Lung microvascular endothelial cell (primary cell): ENCODE data around the gene NDUFS7. TPM values are rescaled to one million over a fixed set of nuclear protein-coding genes. Genes with fewer than 3 reads are reported as not detected.
A peak's percentile ranks its signal among the peaks of the same experiment; 100 is the strongest.

Experiments used
- DNase-seq, 2 donors: peaks; one replicate each; pipeline versions ENCODE4 v3.0.0 to v3.0.0-alpha.2; 2010; ENCODE audit warnings: low read depth in 2 of 2
- total RNA-seq: library from RNA; depleted of rRNA; stranded (reverse); fragments of >200 nt; gene quantifications from 2 replicates; pipeline ENCODE4 v1.2.1, GENCODE V29; 2014

The NDUFS7 gene
- total RNA-seq, 1 donor from 2014 or later: 110 TPM

DNA sequence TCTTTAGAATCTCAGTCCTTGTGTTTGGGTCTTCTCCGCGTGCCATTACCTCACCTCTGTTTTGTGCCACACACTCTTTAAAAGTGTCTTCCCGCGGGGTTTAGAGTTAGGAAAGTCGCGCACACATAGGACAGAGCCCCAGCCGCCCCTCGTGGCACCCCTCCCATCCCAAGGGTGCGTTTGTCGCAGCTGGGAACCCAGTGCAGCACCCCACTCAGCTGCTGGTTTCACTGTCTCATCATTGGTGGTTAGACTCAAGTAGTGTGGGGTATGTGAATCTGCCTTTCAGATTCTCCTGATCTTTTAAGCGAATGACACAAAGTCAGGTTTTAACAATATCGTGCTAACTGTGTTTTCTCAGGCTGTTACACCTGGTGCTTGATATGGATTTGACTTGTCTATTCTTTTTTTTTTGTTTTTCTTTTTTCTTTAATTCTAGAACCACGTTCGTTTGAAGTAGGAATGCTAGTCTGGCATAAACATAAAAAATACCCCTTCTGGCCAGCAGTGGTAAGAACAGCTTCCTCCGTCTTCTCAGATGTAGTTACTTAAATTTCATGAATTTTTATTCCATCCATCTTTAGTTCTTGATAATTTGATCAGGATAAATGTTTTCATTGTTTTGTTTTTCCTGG lies 19.5 kb upstream of the NDUFS7 start:
- no peak for DNase-seq

DNA sequence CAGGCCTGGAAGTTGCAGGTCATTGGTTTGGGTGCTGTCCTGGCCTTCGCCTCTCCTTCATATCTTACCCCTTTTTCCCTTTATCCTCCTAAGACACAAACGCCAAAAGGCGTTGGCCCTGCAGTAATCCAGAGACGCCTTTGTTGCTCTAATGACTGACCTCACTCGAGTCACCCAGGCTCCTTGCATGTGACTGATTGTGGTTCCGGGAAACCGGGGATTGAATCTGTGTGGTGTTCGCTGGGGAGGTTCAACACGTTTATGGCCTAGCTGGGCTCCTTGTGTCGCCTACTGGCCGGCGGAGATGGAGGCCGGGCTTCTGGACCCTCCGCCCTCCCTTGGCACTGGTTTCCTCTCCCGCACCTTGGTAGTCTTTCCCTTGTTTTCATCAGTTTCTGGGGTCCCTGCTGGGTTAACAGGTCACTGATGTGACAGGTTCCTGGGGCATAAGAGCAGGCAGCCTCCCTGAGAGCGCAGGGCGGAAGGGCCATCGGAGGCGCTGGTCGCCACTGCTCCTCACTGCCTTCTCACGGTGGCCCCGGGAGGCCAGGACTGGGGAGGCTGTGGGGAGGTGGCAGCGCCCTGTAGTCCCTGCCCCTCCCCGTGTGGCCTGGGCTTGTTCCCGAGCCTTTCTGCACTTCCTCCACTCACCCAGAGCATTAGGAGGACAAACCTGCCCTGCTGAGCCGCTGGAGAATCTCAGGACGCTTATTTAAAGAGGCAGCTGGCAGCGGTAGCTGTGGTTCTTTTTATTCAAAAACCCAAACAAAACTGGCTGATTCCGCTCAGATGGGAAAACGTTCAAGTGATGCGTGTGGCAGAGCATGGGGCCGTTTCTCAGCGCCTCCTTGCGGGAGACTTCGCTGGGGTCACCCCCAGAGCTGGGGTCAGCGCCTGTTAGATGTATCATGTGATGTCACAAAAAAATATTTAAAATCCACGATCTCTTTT lies 18.1 kb upstream of the NDUFS7 start:
- no peak for DNase-seq

DNA sequence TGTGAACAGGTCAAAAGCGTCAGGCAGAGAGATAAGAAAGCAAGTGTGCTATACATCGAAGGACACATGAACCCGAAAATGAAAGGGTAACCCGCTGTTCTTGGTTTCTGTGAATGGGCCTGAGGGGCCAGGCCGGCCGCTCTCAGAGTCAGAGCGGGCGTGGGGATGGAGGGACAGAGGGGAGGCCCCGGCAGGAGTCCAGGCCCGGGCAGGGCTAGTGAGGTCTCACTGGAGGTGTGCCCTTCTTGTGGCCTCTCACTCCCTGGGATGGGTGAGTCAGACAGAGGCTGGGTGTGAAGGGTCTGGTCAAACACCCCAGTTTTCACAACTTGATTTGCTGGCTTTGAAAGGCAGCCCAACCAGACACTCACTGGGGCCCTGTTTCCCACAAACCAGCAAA lies 17.4 kb upstream of the NDUFS7 start:
- no peak for DNase-seq

DNA sequence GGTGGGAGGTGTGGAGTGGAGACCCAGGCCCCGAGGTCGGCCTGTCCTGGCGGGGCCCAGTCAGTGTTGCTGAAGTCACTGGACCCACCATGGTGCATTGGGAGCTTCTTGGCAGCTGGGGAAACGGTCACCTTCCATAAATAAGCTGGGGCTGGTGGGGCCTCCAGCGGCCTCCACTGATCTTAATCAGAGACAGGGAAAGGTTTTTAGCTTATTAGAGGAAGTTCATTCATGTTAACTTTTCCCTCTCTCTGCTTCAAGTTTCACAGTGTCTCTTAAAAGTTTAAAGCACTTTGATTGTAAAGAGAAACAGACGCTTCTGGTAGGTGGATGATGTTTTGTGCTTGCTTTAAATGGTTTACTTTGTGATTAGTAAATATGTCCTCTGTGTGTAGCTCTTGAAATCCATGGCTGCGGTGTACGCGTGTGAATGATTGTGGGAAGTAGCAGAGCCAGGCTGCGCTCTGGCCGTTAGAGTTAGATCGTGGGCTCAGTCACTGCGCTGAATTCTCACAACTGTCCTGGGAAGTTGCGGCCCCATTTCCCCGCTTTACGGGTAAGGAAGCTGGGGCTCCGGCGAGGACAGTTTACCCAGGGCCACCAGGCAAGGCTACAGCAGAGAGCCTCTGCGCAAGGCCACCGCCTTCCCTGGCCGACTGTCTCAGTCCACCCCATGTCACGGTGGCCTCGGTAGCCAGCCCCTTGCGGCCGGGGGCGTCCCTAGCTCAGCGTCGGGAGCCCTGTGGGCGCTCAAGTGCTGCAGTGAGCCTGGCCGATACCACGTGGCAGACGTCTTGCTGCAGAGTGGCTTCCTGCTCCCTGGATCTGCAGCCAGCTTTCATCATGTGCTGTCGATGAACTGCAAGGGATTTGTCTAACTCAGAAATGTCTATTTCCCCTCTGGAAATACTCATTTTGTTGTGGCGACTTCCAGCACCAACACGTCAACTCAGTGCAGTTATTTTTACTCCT lies 16.5 kb upstream of the NDUFS7 start:
- DNase-seq: no peak

DNA sequence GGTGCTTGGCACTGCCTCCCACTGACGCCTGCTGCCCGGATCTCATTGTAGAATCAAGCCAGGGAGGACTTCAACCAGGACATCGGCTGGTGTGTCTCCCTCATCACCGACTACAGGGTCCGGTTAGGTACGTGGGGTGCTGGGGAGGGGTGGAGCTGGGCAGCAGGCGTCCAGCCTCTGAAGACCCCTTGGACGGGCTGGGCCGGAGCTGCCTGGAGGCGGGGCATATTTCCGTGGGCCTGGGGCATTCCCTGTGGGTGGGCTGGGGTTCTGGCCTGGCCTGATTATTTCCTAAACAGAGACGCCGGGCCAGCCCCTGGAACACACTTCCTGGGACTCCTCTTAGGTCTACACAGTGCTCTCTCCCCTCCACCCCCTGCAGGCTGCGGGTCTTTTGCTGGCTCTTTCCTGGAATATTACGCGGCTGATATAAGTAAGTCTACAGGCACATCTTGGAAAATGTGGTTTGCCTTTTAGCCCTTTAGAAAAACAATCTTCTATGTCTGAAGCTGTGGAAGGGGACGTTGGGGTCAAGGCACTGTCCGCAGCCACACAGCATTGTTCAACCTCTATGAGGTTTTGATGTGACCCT lies 14.4 kb upstream of the NDUFS7 start:
- DNase-seq: no peak

DNA sequence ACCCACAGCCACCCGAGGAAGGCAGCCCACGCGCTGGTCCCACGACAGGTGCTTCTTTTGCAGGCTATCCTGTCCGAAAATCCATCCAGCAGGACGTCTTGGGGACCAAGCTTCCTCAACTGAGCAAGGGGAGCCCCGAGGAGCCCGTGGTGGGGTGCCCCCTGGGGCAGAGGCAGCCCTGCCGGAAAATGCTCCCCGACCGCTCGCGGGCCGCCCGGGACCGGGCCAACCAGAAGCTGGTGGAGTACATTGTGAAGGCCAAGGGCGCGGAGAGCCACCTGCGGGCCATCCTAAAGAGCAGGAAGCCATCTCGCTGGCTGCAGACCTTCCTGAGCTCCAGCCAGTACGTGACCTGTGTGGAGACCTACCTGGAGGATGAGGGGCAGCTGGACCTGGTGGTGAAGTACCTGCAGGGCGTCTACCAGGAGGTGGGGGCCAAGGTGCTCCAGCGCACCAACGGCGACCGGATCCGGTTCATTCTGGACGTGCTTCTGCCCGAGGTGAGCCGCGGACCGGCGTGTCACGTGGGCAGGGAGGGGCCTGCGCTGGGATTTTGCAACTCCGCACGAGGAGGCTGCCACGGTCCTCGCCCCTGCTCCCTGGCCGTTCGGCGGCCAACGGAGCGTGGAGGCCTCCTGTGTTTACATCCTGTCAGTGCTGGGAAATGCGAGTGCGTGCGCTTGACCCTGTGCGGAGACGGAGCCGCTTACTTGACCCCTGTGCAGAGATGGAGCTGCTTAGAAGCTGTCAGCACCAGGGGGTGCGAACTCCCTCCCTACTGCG lies 12.9 kb upstream of the NDUFS7 start:
- DNase-seq: no peak

DNA sequence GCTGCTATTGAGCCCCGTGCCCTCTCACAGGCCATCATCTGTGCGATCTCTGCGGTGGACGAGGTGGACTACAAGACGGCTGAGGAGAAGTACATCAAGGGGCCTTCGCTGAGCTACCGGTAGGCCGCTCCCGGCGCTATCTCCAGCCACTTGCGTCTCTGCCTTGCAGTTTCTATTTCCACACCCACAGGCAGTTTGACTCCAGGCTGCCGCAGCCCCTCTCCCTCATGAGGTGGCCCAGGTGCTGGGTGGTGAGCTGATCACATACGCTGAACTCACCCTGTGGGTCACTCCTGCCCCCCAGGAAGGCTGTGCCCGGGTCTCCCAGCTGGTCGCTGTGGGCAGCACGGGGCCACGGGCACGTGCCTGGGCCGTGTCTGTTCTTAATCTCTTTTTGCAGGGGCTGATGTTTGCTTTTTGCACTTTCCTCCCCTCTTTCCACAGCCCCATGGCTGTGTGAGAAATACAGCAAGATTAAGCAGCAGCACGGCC lies 10.6 kb upstream of the NDUFS7 start:
- DNase-seq: no peak

DNA sequence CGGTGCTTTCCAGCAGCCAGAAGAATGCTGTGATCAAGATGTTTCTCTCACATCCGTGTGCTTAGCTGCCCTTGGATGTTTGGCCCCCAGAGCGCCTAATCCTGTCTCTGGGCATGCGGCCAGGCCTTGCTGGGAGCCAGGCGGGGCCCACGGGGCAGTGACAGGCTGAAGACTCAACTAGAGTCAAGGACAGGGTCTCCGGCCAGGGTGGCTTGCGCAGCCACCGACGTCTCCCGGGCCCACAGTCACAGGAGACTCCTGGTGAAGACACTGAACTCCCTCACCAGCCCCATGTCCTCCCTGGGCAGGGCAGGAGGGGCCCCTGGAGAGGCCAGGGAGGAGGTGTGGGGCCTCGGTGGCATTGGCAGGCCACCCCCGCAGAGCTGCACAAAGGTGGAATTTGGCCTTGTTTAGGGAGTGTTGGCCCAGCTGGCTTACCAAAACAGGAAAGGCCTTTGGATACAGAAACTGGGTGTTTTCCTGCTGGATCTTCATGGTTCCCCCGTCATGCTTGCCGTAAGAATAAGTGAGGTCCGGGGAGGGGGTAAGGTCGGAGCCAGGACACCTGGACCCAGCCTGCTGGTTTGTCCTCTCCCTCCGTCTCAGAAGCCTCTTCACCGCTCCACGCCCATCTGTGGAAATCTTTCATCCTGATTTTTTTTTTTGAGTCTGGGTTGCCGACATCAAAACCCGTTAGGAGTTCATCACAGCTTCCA lies 10.0 kb upstream of the NDUFS7 start:
- peak in 1 of 2 donors; percentile 42 for DNase-seq

DNA sequence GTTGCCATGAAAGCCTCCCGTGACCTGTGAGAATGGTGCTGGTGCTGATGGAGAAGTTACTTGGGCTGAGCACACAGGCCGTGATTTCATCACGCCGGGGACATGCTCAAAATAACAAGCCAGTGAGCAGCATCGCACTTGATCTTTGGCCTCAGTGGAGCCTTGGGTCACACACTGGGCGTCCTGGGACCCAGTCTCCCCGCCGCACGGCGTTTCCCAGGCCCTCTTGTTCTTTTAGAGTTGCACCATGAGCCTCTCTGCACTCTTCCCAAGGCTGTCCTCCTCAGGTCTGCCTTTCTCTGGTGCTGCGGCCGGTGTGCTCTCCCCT lies 9.5 kb upstream of the NDUFS7 start:
- no peak for DNase-seq

DNA sequence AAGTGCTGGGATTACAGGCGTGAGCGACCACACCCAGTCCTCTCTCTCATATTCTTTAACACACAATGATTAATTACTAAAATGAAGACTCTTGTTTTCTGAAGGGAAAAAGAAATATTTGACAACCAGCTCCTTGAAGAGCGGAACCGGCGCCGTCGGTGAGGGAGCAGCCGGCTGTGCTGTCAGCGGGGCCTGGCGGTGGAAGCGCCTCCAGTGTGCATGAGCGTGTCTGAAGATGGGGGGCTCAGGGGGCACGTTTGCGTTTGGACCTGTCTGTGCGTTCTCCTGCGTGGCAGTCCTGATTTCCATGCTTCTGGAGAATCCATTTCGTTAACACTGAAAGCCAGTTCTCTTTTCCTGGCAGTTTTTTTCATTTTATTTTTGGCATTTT lies 7.3 kb upstream of the NDUFS7 start:
- no peak for DNase-seq

DNA sequence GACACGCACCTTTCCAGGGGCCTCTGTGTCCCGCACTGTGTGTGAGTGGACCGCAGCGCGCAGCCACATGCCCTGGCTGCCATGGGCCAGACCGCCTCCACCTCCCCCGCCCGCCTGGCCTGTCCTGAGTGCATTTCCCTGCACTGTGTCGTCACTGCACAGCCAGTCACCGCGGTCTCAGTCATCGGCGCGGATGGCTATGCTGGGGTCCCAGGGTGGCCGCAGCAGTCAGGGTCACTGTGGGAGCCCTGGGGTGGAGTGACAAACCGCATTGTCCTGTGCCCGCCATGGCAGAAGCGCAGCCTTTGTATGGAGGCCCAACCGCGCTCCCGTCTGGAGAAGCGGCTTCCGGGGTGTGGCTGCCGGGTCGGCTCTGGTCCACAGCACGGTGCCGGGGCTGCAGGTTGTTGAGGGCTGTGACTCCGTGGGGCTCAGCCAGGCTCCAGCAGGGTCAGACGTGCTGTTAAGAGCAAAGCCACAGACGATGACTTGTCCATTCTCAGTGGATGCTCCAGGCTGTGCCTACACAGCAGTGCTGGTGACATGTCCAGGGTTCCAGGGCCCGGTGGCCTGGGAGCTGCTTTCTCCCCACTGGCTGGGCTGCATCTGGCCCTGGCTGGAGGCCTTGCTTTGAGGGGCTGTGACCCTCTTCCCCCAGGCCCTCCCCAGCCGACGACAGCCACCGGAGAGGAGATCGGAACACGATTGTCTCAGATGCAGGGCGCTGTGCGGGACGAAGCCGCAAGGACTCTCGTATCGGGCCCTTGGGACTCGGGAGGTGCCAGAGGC lies 6.3 kb upstream of the NDUFS7 start:
- DNase-seq: no peak

DNA sequence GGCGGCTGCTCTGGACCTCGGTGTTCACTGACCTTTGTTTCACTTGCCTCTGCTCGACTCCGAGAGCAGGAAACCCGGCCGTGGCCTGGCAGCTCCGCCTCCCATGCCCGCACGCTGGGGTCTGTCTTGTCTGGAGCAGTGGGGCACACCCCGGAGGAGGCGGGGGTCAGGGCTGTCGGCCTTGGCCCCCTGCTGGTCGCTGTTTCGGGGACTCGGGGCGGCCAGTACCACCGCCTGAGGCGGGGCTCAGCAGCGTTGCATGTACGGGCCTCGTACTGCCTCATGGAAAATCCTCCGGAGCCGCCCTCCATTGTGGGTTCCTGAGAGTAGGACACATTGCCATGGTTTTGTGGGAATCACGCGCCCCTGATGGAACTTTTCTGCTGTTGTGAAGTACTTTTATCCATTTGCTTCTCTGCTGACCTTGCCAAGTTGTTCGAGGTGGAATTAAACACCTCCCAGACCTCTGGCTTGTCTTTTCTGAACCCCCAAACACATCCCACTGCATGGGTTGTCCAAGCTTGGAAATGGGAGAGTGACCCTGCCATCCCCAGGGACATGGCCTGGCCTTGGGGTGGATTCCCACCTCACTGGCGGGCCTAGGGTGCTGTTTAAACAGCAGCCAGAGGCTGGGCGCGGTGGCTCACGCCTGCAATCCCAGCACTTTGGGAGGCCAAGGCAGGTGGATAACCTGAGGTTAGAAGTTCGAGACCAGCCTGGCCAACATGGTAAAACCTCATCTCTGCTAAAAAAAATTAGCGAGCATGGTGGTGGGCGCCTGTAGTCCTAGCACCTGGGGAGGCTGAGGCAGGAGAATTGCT lies 5.5 kb upstream of the NDUFS7 start:
- DNase-seq: peak in 1 of 2 donors; percentile 91

DNA sequence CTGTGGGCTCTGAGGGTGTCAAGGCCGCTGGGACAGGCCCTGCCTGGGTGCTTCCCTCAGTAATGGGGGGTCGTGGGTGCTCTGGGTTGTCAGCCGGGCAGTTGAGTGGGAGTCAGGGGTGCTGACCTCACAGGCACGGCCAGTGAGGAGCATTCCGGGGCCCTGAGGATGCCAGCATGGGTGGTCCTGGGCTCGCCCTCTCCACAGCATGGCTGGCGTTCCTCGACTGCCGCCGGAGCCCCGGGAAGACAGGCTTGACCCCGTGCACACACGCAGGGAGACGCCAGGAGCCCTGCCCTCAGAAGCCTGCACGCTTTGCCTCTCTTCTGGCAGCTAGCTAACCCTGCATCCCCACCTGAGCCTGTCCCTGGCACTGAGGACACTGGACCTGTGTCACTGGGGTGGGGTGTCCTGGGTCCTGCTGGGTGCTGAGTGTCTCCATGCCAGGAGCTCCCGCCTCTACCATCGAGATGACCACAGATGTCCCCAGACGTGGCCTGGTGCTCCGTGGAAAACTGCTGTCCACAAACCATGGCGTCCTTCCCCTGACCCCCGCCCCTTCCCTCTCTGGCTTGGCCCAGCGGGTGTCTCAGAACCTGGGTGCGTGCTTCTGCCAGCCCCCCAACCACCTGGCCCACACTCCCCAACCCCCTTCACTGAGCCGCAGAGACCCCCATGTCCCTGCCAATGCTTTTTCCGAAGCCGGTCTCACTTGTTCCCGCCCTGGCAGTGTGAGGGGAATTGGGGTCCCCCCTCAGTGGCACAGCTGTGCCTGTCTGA lies 4.4 kb upstream of the NDUFS7 start:
- DNase-seq: no peak

DNA sequence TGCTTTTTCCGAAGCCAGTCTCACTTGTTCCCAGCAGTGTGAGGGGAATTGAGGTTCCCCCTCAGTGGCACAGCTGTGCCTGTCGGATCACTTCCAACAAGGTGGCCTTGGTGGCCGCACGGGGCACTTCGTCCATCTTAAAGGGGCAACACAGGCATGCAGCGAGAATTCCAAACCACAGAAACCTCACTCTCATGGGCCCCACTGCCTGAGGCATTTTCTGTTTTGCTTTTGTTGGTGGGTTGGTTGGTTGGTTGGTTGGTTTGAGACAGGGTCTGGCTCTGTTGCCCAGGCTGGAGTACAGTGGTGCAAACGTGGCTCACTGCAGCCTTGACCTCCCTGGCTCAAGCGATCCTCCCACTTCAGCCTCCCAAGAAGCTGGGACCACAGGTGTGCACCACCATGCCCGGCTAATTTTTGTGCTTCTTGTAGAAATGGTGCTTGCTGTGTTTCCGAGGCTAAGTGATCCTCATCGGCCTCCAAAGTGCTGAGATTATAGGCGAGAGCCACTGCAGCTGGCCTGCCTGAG lies 3.7 kb upstream of the NDUFS7 start:
- DNase-seq: no peak

DNA sequence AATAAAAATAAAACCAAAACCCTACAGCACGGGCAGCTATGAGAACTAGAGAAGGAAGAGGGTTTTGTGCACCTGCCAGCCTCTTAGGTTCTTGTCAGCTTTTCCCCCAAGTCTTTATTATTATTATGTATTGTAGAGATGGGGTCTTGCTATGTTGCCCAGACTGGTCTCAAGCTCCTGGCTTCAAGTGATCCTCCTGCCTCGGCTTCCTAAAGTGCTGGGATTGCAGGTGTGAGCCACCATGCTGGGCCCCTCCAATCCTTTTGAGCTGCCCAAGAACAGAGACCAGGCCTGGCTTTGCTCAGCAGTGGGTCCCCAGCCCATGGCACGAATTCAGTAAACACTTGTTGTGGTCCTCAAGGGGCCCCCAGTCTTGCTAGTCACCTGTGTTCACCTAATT lies 1.5 kb upstream of the NDUFS7 start:
- no peak for DNase-seq

DNA sequence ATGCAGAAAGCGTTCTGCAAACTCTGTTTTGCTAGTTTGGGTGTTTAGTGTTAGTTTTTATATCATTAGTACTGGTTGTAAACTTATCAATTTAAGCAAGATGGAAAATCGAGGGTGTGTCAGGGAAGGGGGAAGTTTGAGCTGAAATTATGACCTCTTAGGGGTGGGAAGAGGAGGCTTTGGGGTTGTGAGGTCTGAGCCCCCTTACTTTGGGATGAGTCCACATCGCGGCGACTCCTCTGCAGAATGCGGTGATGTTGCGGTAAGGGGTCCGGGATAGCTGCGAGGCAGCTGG lies 743 bp upstream of the NDUFS7 start:
- DNase-seq: no peak

DNA sequence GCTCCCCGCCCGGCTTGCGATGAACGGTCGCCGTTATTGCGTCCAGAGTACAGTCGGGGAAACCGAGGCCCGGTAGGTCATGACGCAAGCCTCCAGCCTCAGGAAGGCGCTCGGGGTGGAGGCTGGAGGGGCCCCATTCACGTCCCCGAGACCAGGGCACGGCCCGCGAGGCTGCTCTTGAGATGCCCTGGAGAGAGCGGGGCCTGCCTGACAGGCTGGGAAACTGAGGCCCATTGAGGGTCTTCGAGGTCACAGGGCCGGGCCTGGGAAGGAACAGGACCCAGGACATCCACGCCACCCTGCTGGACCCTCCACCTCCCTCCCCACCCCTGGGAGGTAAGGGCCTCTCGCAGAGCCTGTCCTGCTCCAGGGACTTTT lies 367 bp downstream of the NDUFS7 start:
- no peak for DNase-seq
